GM12801 (cell line): ENCODE results near the gene NIT2.

Experiments
- CTCF ChIP-seq: IDR thresholded peaks from one replicate; pipeline ENCODE4 v1.5.1; 2011; ENCODE audit warnings: control low read depth; ENCODE audit not compliant: insufficient read length; ENCODE audit errors: extremely low read depth

The NIT2 gene

DNA sequence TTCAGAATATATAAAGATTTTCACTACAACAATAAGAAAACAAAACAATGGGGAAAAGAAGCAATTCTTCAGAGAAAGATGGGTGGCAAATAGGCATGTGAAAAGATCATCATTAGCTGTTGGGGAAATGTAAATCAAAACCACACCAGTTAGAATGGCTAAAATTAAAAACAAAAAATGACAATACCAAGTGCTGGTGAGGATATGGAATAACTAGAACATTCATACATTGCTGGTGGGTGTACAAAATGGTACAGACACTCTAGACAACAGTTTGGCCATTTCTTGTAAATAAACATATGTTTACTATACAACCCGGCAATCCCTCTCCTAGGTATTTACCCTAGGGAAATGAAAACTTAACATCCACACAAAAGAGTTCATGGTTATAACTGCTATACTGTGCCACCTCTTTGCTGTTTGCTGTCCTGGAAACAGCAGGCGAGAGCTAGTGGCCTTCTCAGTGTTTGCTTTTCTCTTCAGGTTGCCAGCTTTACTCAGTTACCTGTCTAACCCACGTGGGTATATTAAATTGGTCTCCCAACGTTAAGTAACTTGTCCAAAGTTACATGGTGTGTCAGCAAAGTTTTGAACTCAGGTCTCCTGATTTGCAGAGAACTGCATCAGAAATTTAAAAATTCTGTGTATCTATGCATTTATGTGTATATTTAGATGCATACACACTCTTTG lies 4.6 kb upstream of the NIT2 start:
- TF ChIP-seq CTCF = no peak

DNA sequence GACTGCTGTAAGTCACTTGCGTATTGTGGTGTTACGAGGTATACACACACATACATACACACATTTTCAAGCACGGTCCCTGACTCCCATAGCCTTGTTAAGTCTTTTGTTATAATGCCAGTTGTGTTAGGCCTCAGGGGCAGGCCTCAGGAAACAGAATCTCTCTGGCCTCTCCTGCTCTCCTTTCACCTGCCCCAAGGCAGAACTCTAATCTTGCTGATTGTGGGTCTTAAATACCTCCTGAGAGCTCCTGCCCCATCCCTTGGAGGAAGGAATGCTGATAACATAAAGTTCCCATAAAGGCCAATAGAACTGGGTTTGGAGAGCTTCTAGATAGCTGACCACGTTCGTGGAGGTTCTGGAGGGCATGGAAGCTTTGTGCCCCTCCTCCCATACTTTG lies 3.9 kb upstream of the NIT2 start:
- no peak for TF ChIP-seq CTCF

- no peak for TF ChIP-seq CTCF
These were observed 2.9 kb upstream of the NIT2 start for GRCh38 chr3:100331660-100332059.

DNA sequence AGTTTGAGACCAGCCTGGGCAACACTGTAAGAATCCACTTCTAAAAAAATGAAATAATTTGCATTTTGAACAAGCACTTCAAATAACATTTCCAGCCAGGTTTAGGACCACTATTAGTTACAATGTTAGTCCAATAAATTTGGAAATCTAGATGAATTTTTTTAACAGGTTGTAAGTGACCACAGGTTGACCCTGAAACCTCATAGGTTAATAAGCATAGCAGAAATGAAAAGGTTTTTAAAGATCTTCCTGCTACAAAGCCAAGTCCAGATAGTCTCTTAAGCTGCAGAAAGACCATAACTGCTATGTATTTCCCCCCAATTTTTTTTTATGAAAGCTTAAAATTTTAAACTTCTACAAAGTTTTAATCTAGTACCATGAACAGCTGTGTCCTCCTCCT lies 1.5 kb upstream of the NIT2 start:
- no peak for TF ChIP-seq CTCF

- TF ChIP-seq CTCF = no peak
These were observed 528 bp upstream of the NIT2 start for GRCh38 chr3:100333970-100334487.

GRCh38 chr3:100335434-100335833 lies 877 bp downstream of the NIT2 start:
- no peak for TF ChIP-seq CTCF

DNA sequence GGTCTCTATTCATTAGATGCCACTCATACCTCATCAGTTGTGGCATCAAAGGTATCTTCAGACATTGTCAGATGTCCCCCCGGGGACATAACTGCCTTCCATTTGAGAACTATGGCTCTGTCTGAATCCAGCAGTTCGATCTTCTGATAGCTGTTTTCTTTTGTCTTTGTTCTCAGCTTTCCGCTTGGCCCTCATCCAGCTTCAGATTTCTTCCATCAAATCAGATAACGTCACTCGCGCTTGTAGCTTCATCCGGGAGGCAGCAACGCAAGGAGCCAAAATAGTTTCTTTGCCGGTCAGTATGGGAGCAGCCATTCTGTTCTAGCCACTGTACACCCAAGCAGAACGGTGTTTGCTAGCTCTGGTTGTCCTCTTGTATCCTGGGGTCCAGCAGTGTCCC lies 4.4 kb downstream of the NIT2 start:
- no peak for TF ChIP-seq CTCF
